ENCODE results near the gene USP20.

Gene USP20

GRCh38 chr9:129809346-129809745, 25.9 kb upstream of the USP20 start:
- Histone ChIP-seq H3K9me3 (ENCODE audit: control insufficient read depth in 1 of 2, low read length in 2 of 2) (no peaks in the 10 kb centered on the region), H3K27ac (ENCODE audit: low read depth, low read length) (no peak overlapping the region), H3K4me1 (ENCODE audit: control insufficient read depth in 1 of 2, insufficient read depth in 2 of 2, low read length in 2 of 2) (peaks cover 19 to 25% of the 10 kb centered on the region in 2 donors), H3K9ac (ENCODE audit: low read depth in 1 of 2, low read length in 2 of 2) (no peak overlapping the region), H3K4me3 (ENCODE audit: low read depth in 1 of 2, low read length in 2 of 2) (no peak overlapping the region), H3K36me3 (ENCODE audit: control insufficient read depth in 1 of 2, insufficient read depth in 2 of 2, low read length in 2 of 2) (peaks cover 16 to 53% of the 10 kb centered on the region in 2 donors), H3K27me3 (ENCODE audit: control insufficient read depth in 1 of 2, insufficient read depth in 2 of 2, low read length in 2 of 2) (no peaks in the 10 kb centered on the region)

- H3K9me3 ChIP-seq (ENCODE audit: control insufficient read depth in 1 of 2, low read length in 2 of 2) = no peaks in the 10 kb centered on the region
- peaks cover 19 to 25% of the 10 kb centered on the region in 2 donors for H3K4me1 ChIP-seq (ENCODE audit: control insufficient read depth in 1 of 2, insufficient read depth in 2 of 2, low read length in 2 of 2)
- H3K36me3 ChIP-seq (ENCODE audit: control insufficient read depth in 1 of 2, insufficient read depth in 2 of 2, low read length in 2 of 2) = peaks cover 18 to 61% of the 10 kb centered on the region in 2 donors
- H3K27me3 ChIP-seq (ENCODE audit: control insufficient read depth in 1 of 2, insufficient read depth in 2 of 2, low read length in 2 of 2) = no peaks in the 10 kb centered on the region
- H3K4me3 ChIP-seq (ENCODE audit: low read depth in 1 of 2, low read length in 2 of 2) = peak overlapping the region in 1 of 2 donors; percentile 9
- no peak overlapping the region for H3K9ac ChIP-seq (ENCODE audit: low read depth in 1 of 2, low read length in 2 of 2)
- H3K27ac ChIP-seq (ENCODE audit: low read depth, low read length) = no peak overlapping the region
Measured at GRCh38 chr9:129810116-129810515, 25.1 kb upstream of the USP20 start.

- Histone ChIP-seq H3K27ac (ENCODE audit: low read depth, low read length) (peak overlapping the region; percentile 22), H3K27me3 (ENCODE audit: control insufficient read depth in 1 of 2, insufficient read depth in 2 of 2, low read length in 2 of 2) (no peaks in the 10 kb centered on the region), H3K4me1 (ENCODE audit: control insufficient read depth in 1 of 2, insufficient read depth in 2 of 2, low read length in 2 of 2) (peaks cover 19 to 21% of the 10 kb centered on the region in 2 donors), H3K4me3 (ENCODE audit: low read depth in 1 of 2, low read length in 2 of 2) (peak overlapping the region in 1 of 2 donors; percentile 37), H3K9ac (ENCODE audit: low read depth in 1 of 2, low read length in 2 of 2) (no peak overlapping the region), H3K9me3 (ENCODE audit: control insufficient read depth in 1 of 2, low read length in 2 of 2) (no peaks in the 10 kb centered on the region), H3K36me3 (ENCODE audit: control insufficient read depth in 1 of 2, insufficient read depth in 2 of 2, low read length in 2 of 2) (peaks cover 23 to 62% of the 10 kb centered on the region in 2 donors)
Measured at GRCh38 chr9:129810788-129811187, 24.5 kb upstream of the USP20 start.

GRCh38 chr9:129811967-129812363, 23.3 kb upstream of the USP20 start:
- Histone ChIP-seq H3K9ac (ENCODE audit: low read depth in 1 of 2, low read length in 2 of 2) (no peak overlapping the region), H3K27ac (ENCODE audit: low read depth, low read length) (no peak overlapping the region), H3K36me3 (ENCODE audit: control insufficient read depth in 1 of 2, insufficient read depth in 2 of 2, low read length in 2 of 2) (peaks cover 34 to 71% of the 10 kb centered on the region in 2 donors)

GRCh38 chr9:129812385-129812784, 22.9 kb upstream of the USP20 start:
- no peak overlapping the region for H3K27ac ChIP-seq (ENCODE audit: low read depth, low read length)
- H3K4me1 ChIP-seq (ENCODE audit: control insufficient read depth in 1 of 2, insufficient read depth in 2 of 2, low read length in 2 of 2) = peaks cover 19 to 21% of the 10 kb centered on the region in 2 donors
- no peak overlapping the region for H3K9ac ChIP-seq (ENCODE audit: low read depth in 1 of 2, low read length in 2 of 2)
- H3K27me3 ChIP-seq (ENCODE audit: control insufficient read depth in 1 of 2, insufficient read depth in 2 of 2, low read length in 2 of 2) = no peaks in the 10 kb centered on the region
- peaks cover 37 to 71% of the 10 kb centered on the region in 2 donors for H3K36me3 ChIP-seq (ENCODE audit: control insufficient read depth in 1 of 2, insufficient read depth in 2 of 2, low read length in 2 of 2)
- H3K9me3 ChIP-seq (ENCODE audit: control insufficient read depth in 1 of 2, low read length in 2 of 2) = no peaks in the 10 kb centered on the region
- no peak overlapping the region for H3K4me3 ChIP-seq (ENCODE audit: low read depth in 1 of 2, low read length in 2 of 2)

More at GRCh38 chr9:129811967-129812363, 23.3 kb upstream of the USP20 start:
- H3K4me1 ChIP-seq (ENCODE audit: control insufficient read depth in 1 of 2, insufficient read depth in 2 of 2, low read length in 2 of 2) = peaks cover 19 to 21% of the 10 kb centered on the region in 2 donors
- no peak overlapping the region for H3K4me3 ChIP-seq (ENCODE audit: low read depth in 1 of 2, low read length in 2 of 2)
- no peaks in the 10 kb centered on the region for H3K9me3 ChIP-seq (ENCODE audit: control insufficient read depth in 1 of 2, low read length in 2 of 2)
- no peaks in the 10 kb centered on the region for H3K27me3 ChIP-seq (ENCODE audit: control insufficient read depth in 1 of 2, insufficient read depth in 2 of 2, low read length in 2 of 2)

- H3K9ac ChIP-seq (ENCODE audit: low read depth in 1 of 2, low read length in 2 of 2) = no peak overlapping the region
- peaks cover 42 to 74% of the 10 kb centered on the region in 2 donors for H3K36me3 ChIP-seq (ENCODE audit: control insufficient read depth in 1 of 2, insufficient read depth in 2 of 2, low read length in 2 of 2)
- no peaks in the 10 kb centered on the region for H3K27me3 ChIP-seq (ENCODE audit: control insufficient read depth in 1 of 2, insufficient read depth in 2 of 2, low read length in 2 of 2)
- H3K27ac ChIP-seq (ENCODE audit: low read depth, low read length) = no peak overlapping the region
- no peaks in the 10 kb centered on the region for H3K9me3 ChIP-seq (ENCODE audit: control insufficient read depth in 1 of 2, low read length in 2 of 2)
- H3K4me1 ChIP-seq (ENCODE audit: control insufficient read depth in 1 of 2, insufficient read depth in 2 of 2, low read length in 2 of 2) = peaks cover 19 to 21% of the 10 kb centered on the region in 2 donors
- no peak overlapping the region for H3K4me3 ChIP-seq (ENCODE audit: low read depth in 1 of 2, low read length in 2 of 2)
Measured at GRCh38 chr9:129813661-129814060, 21.6 kb upstream of the USP20 start.

- H3K4me3 ChIP-seq (ENCODE audit: low read depth in 1 of 2, low read length in 2 of 2) = no peak overlapping the region
- no peak overlapping the region for H3K27ac ChIP-seq (ENCODE audit: low read depth, low read length)
- no peaks in the 10 kb centered on the region for H3K27me3 ChIP-seq (ENCODE audit: control insufficient read depth in 1 of 2, insufficient read depth in 2 of 2, low read length in 2 of 2)
- no peak overlapping the region for H3K9ac ChIP-seq (ENCODE audit: low read depth in 1 of 2, low read length in 2 of 2)
- H3K9me3 ChIP-seq (ENCODE audit: control insufficient read depth in 1 of 2, low read length in 2 of 2) = no peaks in the 10 kb centered on the region
- H3K36me3 ChIP-seq (ENCODE audit: control insufficient read depth in 1 of 2, insufficient read depth in 2 of 2, low read length in 2 of 2) = peaks cover 39 to 73% of the 10 kb centered on the region in 2 donors
- H3K4me1 ChIP-seq (ENCODE audit: control insufficient read depth in 1 of 2, insufficient read depth in 2 of 2, low read length in 2 of 2) = peaks cover 19 to 20% of the 10 kb centered on the region in 2 donors
Measured at GRCh38 chr9:129814432-129815223, 20.6 kb upstream of the USP20 start.

- H3K4me1 ChIP-seq (ENCODE audit: control insufficient read depth in 1 of 2, insufficient read depth in 2 of 2, low read length in 2 of 2) = peaks cover 14 to 17% of the 10 kb centered on the region in 2 donors
- peaks cover 35 to 69% of the 10 kb centered on the region in 2 donors for H3K36me3 ChIP-seq (ENCODE audit: control insufficient read depth in 1 of 2, insufficient read depth in 2 of 2, low read length in 2 of 2)
- no peaks in the 10 kb centered on the region for H3K9me3 ChIP-seq (ENCODE audit: control insufficient read depth in 1 of 2, low read length in 2 of 2)
- H3K27ac ChIP-seq (ENCODE audit: low read depth, low read length) = no peak overlapping the region
- H3K9ac ChIP-seq (ENCODE audit: low read depth in 1 of 2, low read length in 2 of 2) = no peak overlapping the region
- H3K27me3 ChIP-seq (ENCODE audit: control insufficient read depth in 1 of 2, insufficient read depth in 2 of 2, low read length in 2 of 2) = no peaks in the 10 kb centered on the region
- H3K4me3 ChIP-seq (ENCODE audit: low read depth in 1 of 2, low read length in 2 of 2) = no peak overlapping the region
Measured at GRCh38 chr9:129815278-129815677, 20.0 kb upstream of the USP20 start.

- Histone ChIP-seq H3K27ac (ENCODE audit: low read depth, low read length) (no peak overlapping the region), H3K27me3 (ENCODE audit: control insufficient read depth in 1 of 2, insufficient read depth in 2 of 2, low read length in 2 of 2) (no peaks in the 10 kb centered on the region), H3K36me3 (ENCODE audit: control insufficient read depth in 1 of 2, insufficient read depth in 2 of 2, low read length in 2 of 2) (peaks cover 35 to 78% of the 10 kb centered on the region in 2 donors), H3K4me1 (ENCODE audit: control insufficient read depth in 1 of 2, insufficient read depth in 2 of 2, low read length in 2 of 2) (peaks cover 7 to 9% of the 10 kb centered on the region in 2 donors), H3K4me3 (ENCODE audit: low read depth in 1 of 2, low read length in 2 of 2) (no peak overlapping the region), H3K9me3 (ENCODE audit: control insufficient read depth in 1 of 2, low read length in 2 of 2) (no peaks in the 10 kb centered on the region), H3K9ac (ENCODE audit: low read depth in 1 of 2, low read length in 2 of 2) (no peak overlapping the region)
Measured at GRCh38 chr9:129816501-129817435, 18.5 kb upstream of the USP20 start.
